ENCODE measurements around the gene NASP. TPM values are rescaled to one million over a fixed set of nuclear protein-coding genes. Genes with fewer than 3 reads are reported as not detected.

Gene NASP
- total and polyA plus RNA-seq, 2 donors (not counting 3 experiments of a cell fraction or from before 2014, with no cell fraction given), result 101 to 149 TPM

DNA sequence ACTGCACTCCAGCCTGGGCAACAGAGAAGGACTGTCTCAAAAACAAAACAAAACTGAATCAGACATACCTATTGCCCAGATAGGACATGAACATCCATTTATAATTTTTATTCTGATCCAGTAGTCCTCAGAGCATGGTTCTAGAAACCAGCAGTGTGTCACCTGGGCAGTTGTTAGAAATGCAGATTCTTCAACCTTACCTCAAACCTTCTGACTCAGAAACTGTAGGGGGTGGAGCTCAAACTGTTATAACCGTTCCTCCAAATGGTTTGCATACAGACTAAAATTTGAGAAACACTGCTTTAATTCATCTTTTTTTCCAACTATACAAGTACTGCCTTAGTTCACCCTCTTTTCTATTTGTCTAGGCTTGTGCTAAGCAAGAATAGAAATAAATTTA is 6.0 kb downstream of the NASP start:
- no peak overlapping the region for H3K27ac ChIP-seq (ENCODE audit: insufficient read depth, low read depth, low read length)
- dilution Hi-C loops (cut with MboI; ENCODE audit: extremely low pct_ligation_motif_present, low sequenced_read_pairs), result no loop called here

More for the DNA sequence above, 6.0 kb downstream of the NASP start:
- H3K9me3 ChIP-seq (replicated peaks; ENCODE audit: control insufficient read depth, insufficient read depth, low read length), result no peaks in the 10 kb centered on the region
- BruUV-seq (replicated peaks), result no TSS peak
- no peak for DNase-seq (ENCODE audit: low read depth, low spot score)
- intact Hi-C loops (cut with micrococcal nuclease), result no loop called here
- H3K9ac ChIP-seq (replicated peaks; ENCODE audit: extremely low read depth, insufficient read depth, low read length), result no peak overlapping the region
- TF ChIP-seq EZH2 (IDR thresholded peaks at IDR 0.05; ENCODE audit: borderline replicate concordance, low read depth, low read length, severe bottlenecking) (no peak), GATA2 (IDR thresholded peaks at IDR 0.05; ENCODE audit: insufficient read depth, insufficient read length, low read depth, low read length) (no peak), JUN (IDR thresholded peaks at IDR 0.05; ENCODE audit: borderline replicate concordance, insufficient read depth, insufficient read length, low read depth) (no peak), POLR2A (IDR thresholded peaks at IDR 0.05; ENCODE audit: low read depth, low read length) (no peak), POLR2AphosphoS5 (IDR thresholded peaks at IDR 0.05; ENCODE audit: insufficient read depth, low read depth, low read length) (no peak), MYC (IDR thresholded peaks at IDR 0.05; ENCODE audit: low read depth, low read length) (no peak), MAX (IDR thresholded peaks at IDR 0.05; ENCODE audit: insufficient read depth, insufficient read length) (no peak), FOS (IDR thresholded peaks at IDR 0.05; ENCODE audit: borderline replicate concordance, insufficient read depth, low read length) (no peak)
- TF ChIP-seq, protein P1, sequence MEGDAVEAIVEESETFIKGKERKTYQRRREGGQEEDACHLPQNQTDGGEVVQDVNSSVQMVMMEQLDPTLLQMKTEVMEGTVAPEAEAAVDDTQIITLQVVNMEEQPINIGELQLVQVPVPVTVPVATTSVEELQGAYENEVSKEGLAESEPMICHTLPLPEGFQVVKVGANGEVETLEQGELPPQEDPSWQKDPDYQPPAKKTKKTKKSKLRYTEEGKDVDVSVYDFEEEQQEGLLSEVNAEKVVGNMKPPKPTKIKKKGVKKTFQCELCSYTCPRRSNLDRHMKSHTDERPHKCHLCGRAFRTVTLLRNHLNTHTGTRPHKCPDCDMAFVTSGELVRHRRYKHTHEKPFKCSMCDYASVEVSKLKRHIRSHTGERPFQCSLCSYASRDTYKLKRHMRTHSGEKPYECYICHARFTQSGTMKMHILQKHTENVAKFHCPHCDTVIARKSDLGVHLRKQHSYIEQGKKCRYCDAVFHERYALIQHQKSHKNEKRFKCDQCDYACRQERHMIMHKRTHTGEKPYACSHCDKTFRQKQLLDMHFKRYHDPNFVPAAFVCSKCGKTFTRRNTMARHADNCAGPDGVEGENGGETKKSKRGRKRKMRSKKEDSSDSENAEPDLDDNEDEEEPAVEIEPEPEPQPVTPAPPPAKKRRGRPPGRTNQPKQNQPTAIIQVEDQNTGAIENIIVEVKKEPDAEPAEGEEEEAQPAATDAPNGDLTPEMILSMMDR (IDR thresholded peaks at IDR 0.05; ENCODE audit: extremely low read depth in 1 of 2, insufficient read depth in 1 of 2, low read depth in 1 of 2, low read length in 2 of 2), result no peak
- peaks cover 0 to 6% of the 10 kb centered on the region in 2 experiments for H3K36me3 ChIP-seq (ENCODE audit: control insufficient read depth in 2 of 2, extremely low read depth in 1 of 2, insufficient read depth in 2 of 2, low read length in 2 of 2)
- no peaks in the 10 kb centered on the region for H4K20me1 ChIP-seq (replicated peaks; ENCODE audit: control insufficient read depth, extremely low read depth, insufficient read depth, low read length)
- peaks cover 72% of the 10 kb centered on the region for H3K79me2 ChIP-seq (ENCODE audit: control insufficient read depth, insufficient read depth, low read length)
- no peak overlapping the region for H2AFZ ChIP-seq (ENCODE audit: low read depth, low read length)
- H3K4me1 ChIP-seq (ENCODE audit: control insufficient read depth, extremely low read depth, insufficient read depth, low read length), result peaks cover 17% of the 10 kb centered on the region
- no peaks in the 10 kb centered on the region for H3K9me1 ChIP-seq (replicated peaks; ENCODE audit: control insufficient read depth, extremely low read depth, insufficient read depth, low read length)
- no peaks in the 10 kb centered on the region for H3K27me3 ChIP-seq (ENCODE audit: control insufficient read depth in 2 of 2, insufficient read depth in 2 of 2, low read length in 2 of 2)
- ChIA-PET POLR2A (no interaction called here), CTCF (interaction anchor here (1.4 to 1.8 kb wide), 2 partner anchors 11 to 39 kb away, joined by 5 to 8 read pairs; no protein-coding TSS in a partner anchor)
- H3K4me3 ChIP-seq (replicated peaks in 1 of 3; ENCODE audit: insufficient read depth in 1 of 3, low read depth in 1 of 3, low read length in 3 of 3), result no peak overlapping the region
- FAIRE-seq, result no peak
- H3K4me2 ChIP-seq (ENCODE audit: insufficient read depth, low read length), result no peak overlapping the region

Measured in endothelial cell of umbilical vein (primary cell).